ENCODE measurements around the gene SHTN1.

SHTN1 gene

DNA sequence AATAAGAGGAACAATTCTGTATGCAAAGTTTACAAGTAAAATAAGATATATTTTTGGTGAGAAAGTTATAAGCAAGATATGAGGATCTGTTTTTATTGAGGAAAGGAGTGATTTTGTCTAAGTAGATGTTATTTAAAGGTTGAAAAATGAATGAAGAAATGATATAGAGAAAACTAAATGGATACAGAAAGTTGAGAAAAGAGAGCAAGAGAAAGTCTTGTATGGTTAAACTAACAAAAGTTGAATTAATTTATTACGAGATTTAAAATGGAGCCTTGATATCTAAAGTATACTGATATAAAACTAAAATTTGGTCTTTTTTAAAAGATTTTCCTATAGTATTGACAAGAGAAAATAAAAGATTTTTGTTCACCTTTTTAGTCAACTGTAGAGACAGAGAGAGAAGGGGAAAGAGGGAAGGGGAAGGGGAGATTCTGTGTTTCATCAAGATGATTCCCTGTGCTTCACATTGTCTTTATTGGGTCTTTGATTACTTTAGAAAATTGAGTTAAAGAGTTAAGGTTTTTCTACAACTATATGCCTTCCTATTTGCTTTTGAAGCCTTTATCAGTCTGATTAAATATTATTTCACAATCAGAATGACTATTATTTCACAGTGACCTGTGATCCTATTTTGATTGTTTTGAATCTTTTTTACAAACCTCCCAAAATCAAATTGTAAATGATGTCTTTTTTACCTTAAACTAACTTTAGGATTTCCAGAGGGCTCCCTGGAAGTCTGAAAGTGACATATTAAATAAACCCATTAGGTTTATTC lies 10.7 kb downstream of the SHTN1 start:
- TF ChIP-seq POLR2AphosphoS5 (IDR thresholded peaks at IDR 0.05; ENCODE audit: low read depth) (no peak), SPI1 (IDR thresholded peaks at IDR 0.05; ENCODE audit: borderline replicate concordance, low read depth) (no peak), GABPA (IDR thresholded peaks at IDR 0.05; ENCODE audit: low read depth) (no peak)
- TF ChIP-seq, protein P1, sequence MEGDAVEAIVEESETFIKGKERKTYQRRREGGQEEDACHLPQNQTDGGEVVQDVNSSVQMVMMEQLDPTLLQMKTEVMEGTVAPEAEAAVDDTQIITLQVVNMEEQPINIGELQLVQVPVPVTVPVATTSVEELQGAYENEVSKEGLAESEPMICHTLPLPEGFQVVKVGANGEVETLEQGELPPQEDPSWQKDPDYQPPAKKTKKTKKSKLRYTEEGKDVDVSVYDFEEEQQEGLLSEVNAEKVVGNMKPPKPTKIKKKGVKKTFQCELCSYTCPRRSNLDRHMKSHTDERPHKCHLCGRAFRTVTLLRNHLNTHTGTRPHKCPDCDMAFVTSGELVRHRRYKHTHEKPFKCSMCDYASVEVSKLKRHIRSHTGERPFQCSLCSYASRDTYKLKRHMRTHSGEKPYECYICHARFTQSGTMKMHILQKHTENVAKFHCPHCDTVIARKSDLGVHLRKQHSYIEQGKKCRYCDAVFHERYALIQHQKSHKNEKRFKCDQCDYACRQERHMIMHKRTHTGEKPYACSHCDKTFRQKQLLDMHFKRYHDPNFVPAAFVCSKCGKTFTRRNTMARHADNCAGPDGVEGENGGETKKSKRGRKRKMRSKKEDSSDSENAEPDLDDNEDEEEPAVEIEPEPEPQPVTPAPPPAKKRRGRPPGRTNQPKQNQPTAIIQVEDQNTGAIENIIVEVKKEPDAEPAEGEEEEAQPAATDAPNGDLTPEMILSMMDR (IDR thresholded peaks at IDR 0.05; ENCODE audit: insufficient read depth, low read length): no peak
- TF ChIP-seq, protein P2, sequence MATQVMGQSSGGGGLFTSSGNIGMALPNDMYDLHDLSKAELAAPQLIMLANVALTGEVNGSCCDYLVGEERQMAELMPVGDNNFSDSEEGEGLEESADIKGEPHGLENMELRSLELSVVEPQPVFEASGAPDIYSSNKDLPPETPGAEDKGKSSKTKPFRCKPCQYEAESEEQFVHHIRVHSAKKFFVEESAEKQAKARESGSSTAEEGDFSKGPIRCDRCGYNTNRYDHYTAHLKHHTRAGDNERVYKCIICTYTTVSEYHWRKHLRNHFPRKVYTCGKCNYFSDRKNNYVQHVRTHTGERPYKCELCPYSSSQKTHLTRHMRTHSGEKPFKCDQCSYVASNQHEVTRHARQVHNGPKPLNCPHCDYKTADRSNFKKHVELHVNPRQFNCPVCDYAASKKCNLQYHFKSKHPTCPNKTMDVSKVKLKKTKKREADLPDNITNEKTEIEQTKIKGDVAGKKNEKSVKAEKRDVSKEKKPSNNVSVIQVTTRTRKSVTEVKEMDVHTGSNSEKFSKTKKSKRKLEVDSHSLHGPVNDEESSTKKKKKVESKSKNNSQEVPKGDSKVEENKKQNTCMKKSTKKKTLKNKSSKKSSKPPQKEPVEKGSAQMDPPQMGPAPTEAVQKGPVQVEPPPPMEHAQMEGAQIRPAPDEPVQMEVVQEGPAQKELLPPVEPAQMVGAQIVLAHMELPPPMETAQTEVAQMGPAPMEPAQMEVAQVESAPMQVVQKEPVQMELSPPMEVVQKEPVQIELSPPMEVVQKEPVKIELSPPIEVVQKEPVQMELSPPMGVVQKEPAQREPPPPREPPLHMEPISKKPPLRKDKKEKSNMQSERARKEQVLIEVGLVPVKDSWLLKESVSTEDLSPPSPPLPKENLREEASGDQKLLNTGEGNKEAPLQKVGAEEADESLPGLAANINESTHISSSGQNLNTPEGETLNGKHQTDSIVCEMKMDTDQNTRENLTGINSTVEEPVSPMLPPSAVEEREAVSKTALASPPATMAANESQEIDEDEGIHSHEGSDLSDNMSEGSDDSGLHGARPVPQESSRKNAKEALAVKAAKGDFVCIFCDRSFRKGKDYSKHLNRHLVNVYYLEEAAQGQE (IDR thresholded peaks at IDR 0.05; ENCODE audit: insufficient replicate concordance, low read depth): no peak
- H3K4me3 ChIP-seq (replicated peaks; ENCODE audit: insufficient read depth, low read length): no peak overlapping the region
- no peak for DNase-seq (ENCODE audit: low read depth in 1 of 2, low spot score in 1 of 2)
- no peaks in the 10 kb centered on the region for H3K27me3 ChIP-seq (ENCODE audit: insufficient read depth, poor library complexity, severe bottlenecking)
- H3K27ac ChIP-seq (replicated peaks): no peak overlapping the region

DNA sequence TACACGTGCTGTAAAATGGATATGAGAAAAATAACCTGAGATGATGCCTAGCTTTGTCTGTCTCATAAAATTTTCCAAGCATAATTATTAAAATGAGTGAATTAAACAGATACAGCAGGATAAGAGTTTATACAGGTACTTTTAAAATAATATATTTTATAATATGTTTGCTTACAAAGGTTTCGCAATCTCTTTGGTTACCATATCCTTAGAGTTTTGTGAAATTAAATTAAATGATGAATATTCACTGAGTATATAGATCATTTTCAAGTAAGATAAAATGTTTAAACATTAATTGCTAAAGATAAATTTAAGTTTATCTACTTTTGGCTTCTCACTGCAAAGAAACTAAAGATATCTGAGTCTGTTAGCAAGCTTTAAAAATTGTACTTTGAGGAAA lies 11.4 kb downstream of the SHTN1 start:
- H3K27me3 ChIP-seq (ENCODE audit: insufficient read depth, poor library complexity, severe bottlenecking): no peaks in the 10 kb centered on the region

DNA sequence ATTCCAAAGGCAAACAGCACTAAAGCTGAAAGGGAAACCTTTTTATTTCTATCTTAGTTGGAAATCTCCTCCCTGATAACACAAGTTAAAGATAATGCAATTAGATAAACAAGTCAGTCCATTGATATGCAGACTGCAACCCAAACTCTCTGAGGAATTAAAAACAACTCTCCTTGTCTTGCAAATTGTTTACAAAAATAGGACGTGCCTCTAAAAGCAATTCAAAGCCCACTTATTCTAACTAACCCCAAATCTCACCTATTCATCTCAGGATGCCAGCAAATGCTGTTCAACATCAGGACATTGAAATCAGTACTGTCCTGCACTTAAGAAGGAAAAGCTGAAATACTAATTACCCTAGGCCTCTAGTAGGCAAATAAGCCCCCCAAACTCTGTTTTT lies 12.8 kb downstream of the SHTN1 start:
- Histone ChIP-seq H3K27ac (replicated peaks) (no peak overlapping the region), H3K4me3 (replicated peaks; ENCODE audit: insufficient read depth, low read length) (no peak overlapping the region), H3K27me3 (ENCODE audit: insufficient read depth, poor library complexity, severe bottlenecking) (no peaks in the 10 kb centered on the region)
- TF ChIP-seq SPI1 (IDR thresholded peaks at IDR 0.05; ENCODE audit: borderline replicate concordance, low read depth): no peak
- TF ChIP-seq, protein P1 (IDR thresholded peaks at IDR 0.05; ENCODE audit: insufficient read depth, low read length): no peak
- TF ChIP-seq, protein P2 (IDR thresholded peaks at IDR 0.05; ENCODE audit: insufficient replicate concordance, low read depth): no peak
- TF ChIP-seq POLR2AphosphoS5 (IDR thresholded peaks at IDR 0.05; ENCODE audit: low read depth): no peak
- TF ChIP-seq GABPA (IDR thresholded peaks at IDR 0.05; ENCODE audit: low read depth): no peak
- no peak for DNase-seq (ENCODE audit: low read depth in 1 of 2, low spot score in 1 of 2)

More for the DNA sequence above, 11.4 kb downstream of the SHTN1 start:
- Histone ChIP-seq H3K27ac (replicated peaks) (no peak overlapping the region), H3K4me3 (replicated peaks; ENCODE audit: insufficient read depth, low read length) (no peak overlapping the region)
- no peak for TF ChIP-seq GABPA (IDR thresholded peaks at IDR 0.05; ENCODE audit: low read depth)
- TF ChIP-seq, protein P2 (IDR thresholded peaks at IDR 0.05; ENCODE audit: insufficient replicate concordance, low read depth): no peak
- DNase-seq (ENCODE audit: low read depth in 1 of 2, low spot score in 1 of 2): no peak
